ENCODE measurements around the gene HUS1. TPM values are rescaled to one million over a fixed set of nuclear protein-coding genes. Genes with fewer than 3 reads are reported as not detected.

Gene HUS1
- total and polyA plus RNA-seq, 4 donors = 16.8 to 20.8 (median 19.2) TPM

- no peak for DNase-seq (ENCODE audit: low read depth in 4 of 6, low spot score in 6 of 6)
- H3K36me3 ChIP-seq (ENCODE audit: control insufficient read depth, insufficient read depth, low read length) = no peaks in the 10 kb centered on the region
- WGBS (ENCODE audit: insufficient coverage) = 90% methylated on average over 3 of the region's 10 CpGs
- peaks cover 26% of the 10 kb centered on the region for H3K4me1 ChIP-seq (ENCODE audit: control insufficient read depth, insufficient read depth, low read length)
- no peak overlapping the region for H3K27ac ChIP-seq (ENCODE audit: low read depth, low read length)
- H3K9me3 ChIP-seq (ENCODE audit: control insufficient read depth, insufficient read depth, low read length) = no peaks in the 10 kb centered on the region
- H3K27me3 ChIP-seq (ENCODE audit: control insufficient read depth, insufficient read depth, low read length) = no peaks in the 10 kb centered on the region
- no peak overlapping the region for H3K4me3 ChIP-seq (ENCODE audit: low read depth, low read length)
Measured at GRCh38 chr7:47942132-47942531, 37.3 kb downstream of the HUS1 start.

- 79% methylated on average over 6 of the region's 9 CpGs for WGBS (ENCODE audit: insufficient coverage)
- no peak overlapping the region for H3K27ac ChIP-seq (ENCODE audit: low read depth, low read length)
Measured at GRCh38 chr7:47941136-47941844, 38.1 kb downstream of the HUS1 start.

DNA sequence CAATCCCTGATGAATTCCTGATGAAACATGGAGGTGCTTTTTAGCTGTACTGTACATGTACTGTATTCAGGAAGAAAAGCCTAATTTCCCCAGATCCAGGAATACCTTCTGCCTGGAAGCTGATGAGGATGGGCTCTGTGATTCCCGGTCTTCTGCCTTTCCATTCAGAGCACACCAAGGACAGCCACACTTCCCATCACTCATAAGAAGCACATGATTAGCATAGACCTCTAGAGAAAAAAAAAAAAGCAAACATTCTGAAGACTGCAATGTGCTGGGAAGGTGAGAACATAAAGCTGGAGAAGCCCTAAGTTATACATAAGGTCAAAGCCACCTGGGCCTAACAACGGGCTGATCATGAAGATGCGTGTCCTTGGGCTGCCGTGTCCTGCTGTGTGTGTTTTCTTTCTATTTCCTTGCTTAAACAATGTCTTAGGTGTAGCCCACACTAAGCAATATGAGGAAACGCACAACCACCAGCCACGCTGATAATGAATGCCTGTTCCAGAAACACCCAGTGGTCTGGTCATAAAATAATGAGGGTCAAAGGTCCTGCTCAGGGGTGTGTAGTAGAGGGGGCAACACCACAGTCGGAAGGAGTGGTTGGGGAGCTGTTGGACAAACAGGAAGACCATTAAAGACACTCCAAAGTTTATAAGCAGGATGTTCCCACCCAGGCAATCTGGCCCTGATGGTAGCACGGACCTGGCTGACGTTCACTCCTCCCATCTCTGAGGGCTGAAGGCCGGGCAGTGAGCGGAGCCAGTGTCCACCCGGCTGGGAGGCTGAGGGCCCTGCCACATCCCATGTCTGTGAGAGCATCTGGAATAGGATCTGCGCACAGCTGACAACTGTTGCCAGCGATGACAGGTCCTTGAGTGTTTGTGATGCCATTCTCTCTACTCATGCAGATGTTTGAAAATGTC is 39.1 kb downstream of the HUS1 start:
- Histone ChIP-seq H3K9me3 (ENCODE audit: control insufficient read depth, insufficient read depth, low read length) (no peaks in the 10 kb centered on the region), H3K27ac (ENCODE audit: low read depth, low read length) (no peak overlapping the region), H3K4me3 (ENCODE audit: low read depth, low read length) (no peak overlapping the region), H3K27me3 (ENCODE audit: control insufficient read depth, insufficient read depth, low read length) (no peaks in the 10 kb centered on the region), H3K36me3 (ENCODE audit: control insufficient read depth, insufficient read depth, low read length) (no peaks in the 10 kb centered on the region), H3K4me1 (ENCODE audit: control insufficient read depth, insufficient read depth, low read length) (peaks cover 30% of the 10 kb centered on the region)
- WGBS (ENCODE audit: insufficient coverage) = 71% methylated on average over 11 of the region's 14 CpGs
- peak in 1 of 6 donors; percentile 21 for DNase-seq (ENCODE audit: low read depth in 4 of 6, low spot score in 6 of 6)

More at GRCh38 chr7:47941136-47941844, 38.1 kb downstream of the HUS1 start:
- DNase-seq (ENCODE audit: low read depth in 4 of 6, low spot score in 6 of 6) = no peak
- Histone ChIP-seq H3K27me3 (ENCODE audit: control insufficient read depth, insufficient read depth, low read length) (no peaks in the 10 kb centered on the region), H3K9me3 (ENCODE audit: control insufficient read depth, insufficient read depth, low read length) (no peaks in the 10 kb centered on the region), H3K4me3 (ENCODE audit: low read depth, low read length) (no peak overlapping the region), H3K36me3 (ENCODE audit: control insufficient read depth, insufficient read depth, low read length) (no peaks in the 10 kb centered on the region), H3K4me1 (ENCODE audit: control insufficient read depth, insufficient read depth, low read length) (peaks cover 26% of the 10 kb centered on the region)

GRCh38 chr7:47939425-47940036 is 39.9 kb downstream of the HUS1 start:
- WGBS (ENCODE audit: insufficient coverage) = 94% methylated on average over 7 of the region's 7 CpGs
- no peaks in the 10 kb centered on the region for H3K9me3 ChIP-seq (ENCODE audit: control insufficient read depth, insufficient read depth, low read length)
- no peak overlapping the region for H3K4me3 ChIP-seq (ENCODE audit: low read depth, low read length)
- H3K4me1 ChIP-seq (ENCODE audit: control insufficient read depth, insufficient read depth, low read length) = peaks cover 36% of the 10 kb centered on the region
- no peak overlapping the region for H3K27ac ChIP-seq (ENCODE audit: low read depth, low read length)
- H3K36me3 ChIP-seq (ENCODE audit: control insufficient read depth, insufficient read depth, low read length) = no peaks in the 10 kb centered on the region
- no peak for DNase-seq (ENCODE audit: low read depth in 4 of 6, low spot score in 6 of 6)
- no peaks in the 10 kb centered on the region for H3K27me3 ChIP-seq (ENCODE audit: control insufficient read depth, insufficient read depth, low read length)

- WGBS (ENCODE audit: insufficient coverage) = 98% methylated on average over 4 of the region's 6 CpGs
- no peaks in the 10 kb centered on the region for H3K9me3 ChIP-seq (ENCODE audit: control insufficient read depth, insufficient read depth, low read length)
- no peak overlapping the region for H3K4me3 ChIP-seq (ENCODE audit: low read depth, low read length)
- no peaks in the 10 kb centered on the region for H3K27me3 ChIP-seq (ENCODE audit: control insufficient read depth, insufficient read depth, low read length)
- peak in 1 of 6 donors; percentile 28 for DNase-seq (ENCODE audit: low read depth in 4 of 6, low spot score in 6 of 6)
- H3K4me1 ChIP-seq (ENCODE audit: control insufficient read depth, insufficient read depth, low read length) = peaks cover 37% of the 10 kb centered on the region
- H3K36me3 ChIP-seq (ENCODE audit: control insufficient read depth, insufficient read depth, low read length) = no peaks in the 10 kb centered on the region
- no peak overlapping the region for H3K27ac ChIP-seq (ENCODE audit: low read depth, low read length)
Measured at GRCh38 chr7:47938574-47939165, 40.7 kb downstream of the HUS1 start.

DNA sequence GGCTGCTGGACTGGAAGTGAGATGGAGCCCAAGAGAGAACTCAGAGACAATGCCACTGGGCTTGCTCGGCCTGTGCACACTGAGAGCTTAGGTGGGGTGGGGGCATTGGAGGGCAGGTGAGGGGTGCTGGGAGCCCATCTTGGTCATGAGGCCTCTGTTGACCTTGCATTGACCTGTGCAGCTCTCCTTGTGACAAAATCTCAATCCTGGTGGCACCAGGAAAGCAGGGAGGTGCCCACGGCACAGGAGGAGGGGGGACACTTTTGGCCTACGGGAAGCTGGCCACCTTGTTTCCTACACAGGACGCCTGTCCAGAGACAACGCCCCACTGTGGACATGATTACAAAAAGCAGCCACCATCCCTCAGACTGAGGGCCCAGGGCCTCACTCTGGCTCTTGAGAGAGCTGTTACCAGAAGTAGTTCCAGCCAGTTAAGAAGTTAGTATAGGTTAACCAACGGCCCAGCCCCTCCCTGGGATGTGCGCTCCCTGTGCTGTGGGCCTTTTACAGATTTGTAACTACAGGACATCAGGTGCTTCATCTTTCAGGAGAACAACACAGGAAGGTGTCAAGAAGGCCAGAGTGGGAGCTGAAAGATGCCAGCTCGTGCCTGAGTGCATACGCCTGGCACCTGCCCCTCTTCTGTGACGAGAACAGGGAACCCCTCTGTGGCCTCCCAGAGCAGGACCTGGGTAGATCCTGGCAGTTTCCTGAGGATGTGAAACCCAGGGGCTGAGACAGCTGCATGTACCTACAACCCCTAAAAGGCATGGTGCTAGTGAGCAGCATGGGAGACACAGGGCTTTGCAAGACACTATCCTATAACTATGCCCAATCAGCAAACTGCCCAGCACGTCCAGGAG is 41.5 kb downstream of the HUS1 start:
- no peak overlapping the region for H3K27ac ChIP-seq (ENCODE audit: low read depth, low read length)
- H3K4me3 ChIP-seq (ENCODE audit: low read depth, low read length) = no peak overlapping the region
- H3K36me3 ChIP-seq (ENCODE audit: control insufficient read depth, insufficient read depth, low read length) = no peaks in the 10 kb centered on the region
- no peaks in the 10 kb centered on the region for H3K27me3 ChIP-seq (ENCODE audit: control insufficient read depth, insufficient read depth, low read length)
- WGBS (ENCODE audit: insufficient coverage) = 81% methylated on average over 9 of the region's 11 CpGs
- H3K9me3 ChIP-seq (ENCODE audit: control insufficient read depth, insufficient read depth, low read length) = no peaks in the 10 kb centered on the region
- peaks cover 37% of the 10 kb centered on the region for H3K4me1 ChIP-seq (ENCODE audit: control insufficient read depth, insufficient read depth, low read length)
- no peak for DNase-seq (ENCODE audit: low read depth in 4 of 6, low spot score in 6 of 6)

DNA sequence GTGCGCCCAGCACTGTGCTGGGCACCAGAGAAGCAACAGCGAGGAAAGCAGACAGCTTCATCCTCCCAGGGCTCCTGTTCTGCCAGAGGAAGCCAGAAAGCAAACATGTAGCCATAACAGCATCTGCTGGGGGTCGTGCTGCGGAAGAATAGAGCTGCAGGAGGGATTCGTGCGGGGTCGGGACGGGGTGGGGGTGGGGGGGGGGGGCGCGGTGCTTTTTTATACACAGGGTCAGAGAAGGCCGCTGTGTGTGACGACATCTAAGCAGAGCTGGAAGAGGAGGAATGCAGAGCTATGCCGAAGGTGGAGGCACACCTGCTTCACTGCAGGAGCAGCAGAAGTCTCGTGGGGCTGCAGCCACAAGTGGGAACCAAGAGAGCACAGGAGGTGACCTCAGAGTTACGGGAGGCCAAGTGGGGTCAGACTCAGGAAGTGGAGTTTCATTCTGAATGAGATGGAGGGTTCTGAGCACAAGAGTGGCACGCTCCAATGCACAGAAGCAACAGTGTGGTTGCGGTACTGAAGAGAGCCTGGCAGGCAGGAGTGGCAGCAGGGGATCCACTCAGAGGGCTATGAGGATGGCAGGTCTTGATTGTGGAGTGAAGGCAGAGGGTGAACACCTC is 42.2 kb downstream of the HUS1 start:
- DNase-seq (ENCODE audit: low read depth in 4 of 6, low spot score in 6 of 6) = no peak
- H3K4me3 ChIP-seq (ENCODE audit: low read depth, low read length) = no peak overlapping the region
- H3K27me3 ChIP-seq (ENCODE audit: control insufficient read depth, insufficient read depth, low read length) = no peaks in the 10 kb centered on the region
- H3K36me3 ChIP-seq (ENCODE audit: control insufficient read depth, insufficient read depth, low read length) = no peaks in the 10 kb centered on the region
- H3K27ac ChIP-seq (ENCODE audit: low read depth, low read length) = no peak overlapping the region
- H3K9me3 ChIP-seq (ENCODE audit: control insufficient read depth, insufficient read depth, low read length) = no peaks in the 10 kb centered on the region
- WGBS (ENCODE audit: insufficient coverage) = 62% methylated on average over 9 of the region's 17 CpGs
- H3K4me1 ChIP-seq (ENCODE audit: control insufficient read depth, insufficient read depth, low read length) = peaks cover 37% of the 10 kb centered on the region

- H3K9me3 ChIP-seq (ENCODE audit: control insufficient read depth, insufficient read depth, low read length) = no peaks in the 10 kb centered on the region
- H3K27me3 ChIP-seq (ENCODE audit: control insufficient read depth, insufficient read depth, low read length) = no peaks in the 10 kb centered on the region
- H3K27ac ChIP-seq (ENCODE audit: low read depth, low read length) = no peak overlapping the region
- no CpG with 5 or more reads among the region's 4 CpGs for WGBS (ENCODE audit: insufficient coverage)
- no peak overlapping the region for H3K4me3 ChIP-seq (ENCODE audit: low read depth, low read length)
- H3K4me1 ChIP-seq (ENCODE audit: control insufficient read depth, insufficient read depth, low read length) = peaks cover 36% of the 10 kb centered on the region
- no peaks in the 10 kb centered on the region for H3K36me3 ChIP-seq (ENCODE audit: control insufficient read depth, insufficient read depth, low read length)
- peak in 1 of 6 donors; percentile 80 for DNase-seq (ENCODE audit: low read depth in 4 of 6, low spot score in 6 of 6)
Measured at GRCh38 chr7:47936323-47936722, 43.1 kb downstream of the HUS1 start.

All from spinal cord (tissue), 10 donors.